Astrocyte (in vitro differentiated cells and primary cell): ENCODE measurements around the gene SYT17. TPM values are rescaled to one million over a fixed set of nuclear protein-coding genes. Genes with fewer than 3 reads are reported as not detected.

Experiments used
- DNase-seq: peaks from one replicate; pipeline ENCODE4 v3.0.0-alpha.2; 2010; ENCODE audit warnings: low read depth
- FAIRE-seq: peaks from 2 replicates; lab custom pipeline; 2011; peaks lifted over from hg19 to GRCh38; lab: Jason Lieb, UNC
- H2AFZ ChIP-seq: 2 replicates; pipeline ENCODE4 v1.6.0; 2012; ENCODE audit warnings: low read depth, low read length, inconsistent platforms
- H3K27ac ChIP-seq: 2 replicates; pipeline ENCODE4 v1.5.1; 2011; ENCODE audit warnings: low read depth, low read length, inconsistent platforms
- H3K27me3 ChIP-seq: 2 replicates; pipeline ENCODE4 v1.6.0; 2011; ENCODE audit warnings: low read length, inconsistent platforms; ENCODE audit not compliant: insufficient read depth
- H3K36me3 ChIP-seq: 2 replicates; pipeline ENCODE4 v1.5.1; 2011; ENCODE audit warnings: low read length, inconsistent platforms; ENCODE audit not compliant: insufficient read depth
- H3K4me1 ChIP-seq: 2 replicates; pipeline ENCODE4 v1.5.1; 2011; ENCODE audit warnings: low read length, inconsistent platforms; ENCODE audit not compliant: insufficient read depth
- H3K4me2 ChIP-seq: 2 replicates; pipeline ENCODE4 v1.6.0; 2012; ENCODE audit warnings: low read length, inconsistent platforms
- H3K4me3 ChIP-seq: 2 replicates; pipeline ENCODE4 v1.5.1; 2011; ENCODE audit warnings: low read depth, mild to moderate bottlenecking, low read length, inconsistent platforms; ENCODE audit not compliant: insufficient read depth
- H3K79me2 ChIP-seq: 2 replicates; pipeline ENCODE4 v1.6.0; 2012; ENCODE audit warnings: mild to moderate bottlenecking, low read length, inconsistent platforms; ENCODE audit not compliant: insufficient read depth
- H3K9ac ChIP-seq: 2 replicates; pipeline ENCODE4 v1.6.0; 2012; ENCODE audit warnings: mild to moderate bottlenecking, low read length, inconsistent platforms
- H3K9me3 ChIP-seq: 2 replicates; pipeline ENCODE4 v1.5.1; 2012; ENCODE audit warnings: low read depth, mild to moderate bottlenecking, low read length, inconsistent platforms; ENCODE audit not compliant: insufficient read depth
- H4K20me1 ChIP-seq: 2 replicates; pipeline ENCODE4 v1.6.0; 2012; ENCODE audit warnings: low read length, inconsistent platforms; ENCODE audit not compliant: insufficient read depth
- H3K27ac Mint-ChIP-seq: one replicate; pipeline ENCODE4 v1.8.0; 2021; ENCODE audit warnings: mild to moderate bottlenecking, mixed read lengths; ENCODE audit not compliant: unreplicated experiment
- H3K27me3 Mint-ChIP-seq: one replicate; pipeline ENCODE4 v1.8.0; 2021; ENCODE audit warnings: low read depth, mixed read lengths; ENCODE audit not compliant: unreplicated experiment
- H3K36me3 Mint-ChIP-seq: one replicate; pipeline ENCODE4 v1.8.0; 2021; ENCODE audit warnings: low read depth, mixed read lengths; ENCODE audit not compliant: unreplicated experiment
- H3K4me1 Mint-ChIP-seq: one replicate; pipeline ENCODE4 v1.8.0; 2021; ENCODE audit warnings: low read depth, mixed read lengths; ENCODE audit not compliant: unreplicated experiment
- H3K4me3 Mint-ChIP-seq: one replicate; pipeline ENCODE4 v1.8.0; 2021; ENCODE audit warnings: mild to moderate bottlenecking, moderate library complexity, mixed read lengths; ENCODE audit not compliant: unreplicated experiment
- H3K9me3 Mint-ChIP-seq: one replicate; pipeline ENCODE4 v1.8.0; 2021; ENCODE audit warnings: mild to moderate bottlenecking, mixed read lengths; ENCODE audit not compliant: unreplicated experiment
- EZH2 ChIP-seq: IDR thresholded peaks from 2 replicates; pipeline ENCODE4 v1.6.1; 2012; ENCODE audit warnings: mild to moderate bottlenecking, low read length, inconsistent platforms; ENCODE audit not compliant: insufficient read depth
- total RNA-seq: library from RNA; stranded (reverse); gene quantifications from 2 replicates; pipeline ENCODE4 v1.2.1, GENCODE V29; 2021
- TF ChIP-seq, protein P1 (sequence below): IDR thresholded peaks from 2 replicates; pipeline ENCODE4 v1.5.1; 2011; ENCODE audit warnings: low read depth, mild to moderate bottlenecking, inconsistent platforms, low read length, moderate library complexity; ENCODE audit not compliant: insufficient read depth

Gene SYT17
- total RNA-seq, 1 donor from 2014 or later = 4.8 TPM

DNA sequence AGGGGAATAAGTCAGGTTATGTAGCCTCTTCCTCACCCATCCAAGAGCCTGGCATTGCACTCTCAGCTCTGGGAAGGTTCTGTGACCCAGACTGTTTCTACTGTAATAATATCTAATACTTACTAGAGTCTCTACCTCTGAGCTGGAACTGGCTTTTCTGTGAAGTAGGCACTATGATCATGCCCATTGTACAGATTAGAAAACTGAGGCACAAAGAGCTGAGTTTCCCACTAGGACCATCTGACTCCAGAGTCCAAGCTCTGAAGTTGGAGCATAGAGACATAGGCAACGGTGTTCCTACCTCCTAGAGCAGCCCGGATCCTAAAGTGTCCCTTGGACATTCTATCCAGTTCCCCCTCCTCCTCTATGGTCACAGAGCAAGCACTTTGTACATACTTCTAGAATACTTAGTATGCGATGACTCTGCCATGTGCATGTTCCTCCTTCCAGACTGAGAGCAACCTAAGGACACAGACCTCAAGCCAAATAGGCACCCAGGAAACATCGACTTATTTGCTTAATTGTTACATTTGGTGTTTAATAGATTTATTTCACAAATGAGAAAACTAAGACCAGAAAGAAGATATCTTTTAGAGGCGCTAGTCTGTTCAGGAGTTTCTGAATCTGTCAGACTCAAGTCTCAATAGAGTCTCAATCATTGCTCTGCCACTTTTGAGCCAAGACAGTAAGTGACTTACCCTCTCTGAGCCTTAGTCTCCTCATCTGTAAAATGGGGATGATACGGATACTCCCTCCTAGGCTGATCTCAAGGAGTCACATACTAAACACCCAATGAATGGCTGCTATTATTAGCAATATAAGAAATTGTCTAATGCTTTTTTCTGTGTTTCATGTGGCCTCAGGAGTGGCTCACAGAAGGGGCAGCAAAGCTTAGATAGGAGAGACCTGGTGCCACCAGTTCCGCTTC lies 121.1 kb downstream of the SYT17 start:
- Histone ChIP-seq H4K20me1 (no peaks in the 10 kb centered on the region), H3K79me2 (no peaks in the 10 kb centered on the region), H3K4me3 (no peak overlapping the region), H3K9ac (no peak overlapping the region), H3K4me1 (no peaks in the 10 kb centered on the region), H3K36me3 (no peaks in the 10 kb centered on the region), H3K27me3 (no peaks in the 10 kb centered on the region), H2AFZ (no peak overlapping the region), H3K9me3 (no peaks in the 10 kb centered on the region), H3K27ac (no peak overlapping the region), H3K4me2 (no peak overlapping the region)
- FAIRE-seq (no peak), DNase-seq (no peak)
- Mint-ChIP-seq H3K4me3 (no peak overlapping the region), H3K27ac (no peak overlapping the region), H3K4me1 (peaks cover 2% of the 10 kb centered on the region), H3K36me3 (no peaks in the 10 kb centered on the region), H3K27me3 (peaks cover 12% of the 10 kb centered on the region), H3K9me3 (peaks cover 2% of the 10 kb centered on the region)
- TF ChIP-seq, protein P1, sequence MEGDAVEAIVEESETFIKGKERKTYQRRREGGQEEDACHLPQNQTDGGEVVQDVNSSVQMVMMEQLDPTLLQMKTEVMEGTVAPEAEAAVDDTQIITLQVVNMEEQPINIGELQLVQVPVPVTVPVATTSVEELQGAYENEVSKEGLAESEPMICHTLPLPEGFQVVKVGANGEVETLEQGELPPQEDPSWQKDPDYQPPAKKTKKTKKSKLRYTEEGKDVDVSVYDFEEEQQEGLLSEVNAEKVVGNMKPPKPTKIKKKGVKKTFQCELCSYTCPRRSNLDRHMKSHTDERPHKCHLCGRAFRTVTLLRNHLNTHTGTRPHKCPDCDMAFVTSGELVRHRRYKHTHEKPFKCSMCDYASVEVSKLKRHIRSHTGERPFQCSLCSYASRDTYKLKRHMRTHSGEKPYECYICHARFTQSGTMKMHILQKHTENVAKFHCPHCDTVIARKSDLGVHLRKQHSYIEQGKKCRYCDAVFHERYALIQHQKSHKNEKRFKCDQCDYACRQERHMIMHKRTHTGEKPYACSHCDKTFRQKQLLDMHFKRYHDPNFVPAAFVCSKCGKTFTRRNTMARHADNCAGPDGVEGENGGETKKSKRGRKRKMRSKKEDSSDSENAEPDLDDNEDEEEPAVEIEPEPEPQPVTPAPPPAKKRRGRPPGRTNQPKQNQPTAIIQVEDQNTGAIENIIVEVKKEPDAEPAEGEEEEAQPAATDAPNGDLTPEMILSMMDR = no peak
- no peak for TF ChIP-seq EZH2

DNA sequence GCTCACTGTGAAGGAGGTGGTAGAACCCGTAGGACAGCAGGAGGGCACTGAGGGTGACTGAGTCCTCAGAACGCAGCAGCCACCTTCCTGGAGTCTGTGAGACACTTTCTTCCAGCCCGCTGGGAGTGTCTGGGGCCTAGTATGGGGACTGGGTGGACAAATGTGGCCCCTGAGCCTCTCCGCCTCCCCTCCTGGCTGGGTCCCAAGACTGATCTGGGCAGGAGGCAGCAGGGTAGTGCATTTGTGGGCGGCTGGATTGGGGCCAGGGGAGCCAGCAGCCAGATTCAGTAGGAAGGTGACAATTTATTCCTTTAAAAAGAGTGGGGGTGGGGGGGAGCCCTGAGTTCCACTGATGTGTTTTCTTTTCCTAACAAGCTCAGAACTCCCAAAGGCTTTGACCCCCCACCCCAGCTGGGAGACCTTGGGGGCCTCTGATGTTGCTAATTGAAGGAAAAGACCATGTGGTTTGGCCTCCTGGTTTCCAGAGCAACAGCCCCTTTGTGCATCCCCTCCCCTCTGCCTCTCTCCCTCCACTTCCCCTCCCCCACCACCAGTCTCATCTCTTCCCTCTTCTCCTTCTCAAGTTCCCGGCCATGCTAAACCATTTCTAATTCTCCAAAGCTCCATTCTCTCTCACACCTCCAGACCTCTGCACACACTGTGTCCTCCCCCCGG lies 121.9 kb downstream of the SYT17 start:
- no peak overlapping the region for H3K27ac Mint-ChIP-seq
- no peak overlapping the region for H3K4me3 ChIP-seq
- H4K20me1 ChIP-seq = no peaks in the 10 kb centered on the region
- H3K4me2 ChIP-seq = no peak overlapping the region
- no peak overlapping the region for H3K4me3 Mint-ChIP-seq
- no peak overlapping the region for H3K9ac ChIP-seq
- H3K36me3 ChIP-seq = no peaks in the 10 kb centered on the region
- peaks cover 2% of the 10 kb centered on the region for H3K4me1 Mint-ChIP-seq
- H3K36me3 Mint-ChIP-seq = no peaks in the 10 kb centered on the region
- H3K9me3 Mint-ChIP-seq = peaks cover 2% of the 10 kb centered on the region
- H3K27me3 ChIP-seq = no peaks in the 10 kb centered on the region
- TF ChIP-seq, protein P1 = no peak
- no peak for TF ChIP-seq EZH2
- no peak overlapping the region for H3K27ac ChIP-seq
- DNase-seq (no peak), FAIRE-seq (no peak)
- H3K79me2 ChIP-seq = no peaks in the 10 kb centered on the region
- no peaks in the 10 kb centered on the region for H3K9me3 ChIP-seq
- peaks cover 15% of the 10 kb centered on the region for H3K27me3 Mint-ChIP-seq
- no peaks in the 10 kb centered on the region for H3K4me1 ChIP-seq
- H2AFZ ChIP-seq = no peak overlapping the region
